HepG2 (cell line): ENCODE results near the gene SFT2D1. TPM values are rescaled to one million over a fixed set of nuclear protein-coding genes. Genes with fewer than 3 reads are reported as not detected.

Experiments
- ETV5 ChIP-seq: IDR thresholded peaks from 2 replicates; pipeline ENCODE4 v1.6.1; 2018; ENCODE audit warnings: missing biosample characterization, missing genetic modification reagents, inconsistent platforms, borderline replicate concordance
- HDAC1 ChIP-seq: sonication (generic); formaldehyde crosslinking; IDR thresholded peaks from 2 replicates; pipeline ENCODE4 v1.5.1; 2020; ENCODE audit warnings: mild to moderate bottlenecking, missing genetic modification reagents
- KDM5B ChIP-seq: sonication (generic); formaldehyde crosslinking; IDR thresholded peaks from 2 replicates; pipeline ENCODE4 v1.4.0; 2020; ENCODE audit warnings: missing genetic modification reagents, mild to moderate bottlenecking, borderline replicate concordance
- ZNF446 ChIP-seq: sonication (generic); formaldehyde crosslinking; IDR thresholded peaks from 2 replicates; pipeline ENCODE4 v1.5.0; 2020; ENCODE audit warnings: mild to moderate bottlenecking, missing genetic modification reagents
- ZNF569 ChIP-seq: sonication (generic); formaldehyde crosslinking; IDR thresholded peaks from 2 replicates; pipeline ENCODE4 v1.5.0; 2020; ENCODE audit warnings: mild to moderate bottlenecking, missing genetic modification reagents, moderate library complexity, borderline replicate concordance
- ZNF747 ChIP-seq: sonication (generic); formaldehyde crosslinking; IDR thresholded peaks from 2 replicates; pipeline ENCODE4 v1.8.1; 2023; ENCODE audit warnings: missing genetic modification reagents, mild to moderate bottlenecking, borderline replicate concordance
- ZNF788 ChIP-seq: sonication (generic); formaldehyde crosslinking; IDR thresholded peaks from 2 replicates; pipeline ENCODE4 v1.5.0; 2020; ENCODE audit warnings: mild to moderate bottlenecking, missing genetic modification reagents, borderline replicate concordance
- ZNF891 ChIP-seq: sonication (generic); formaldehyde crosslinking; IDR thresholded peaks from 2 replicates; pipeline ENCODE4 v1.5.0; 2020; ENCODE audit warnings: mild to moderate bottlenecking, missing genetic modification reagents
- ZSCAN29 ChIP-seq: sonication (generic); formaldehyde crosslinking; conservative IDR thresholded peaks from 2 replicates; pipeline ENCODE4 v1.4.0; 2020; ENCODE audit warnings: mild to moderate bottlenecking, missing genetic modification reagents
- polyA plus RNA-seq, 8 experiments: library from polyadenylated mRNA; depleted of rRNA in 3 of 8; stranded (reverse) in 7 of 8; unstranded in 1 of 8; fragments of >200 nt; fragmentation: Illumina TruSeq in 4 of 8; extraction: Trizol in 4 of 8; gene quantifications; 2 replicates each; pipeline versions ENCODE4 v1.2.1 to v1.2.3, GENCODE V29; 2011 to 2016; ENCODE audit warnings: low read depth in 4 of 8, missing spikeins in 1 of 8, mixed read lengths in 1 of 8; ENCODE audit not compliant: insufficient read depth in 1 of 8
- total RNA-seq, 5 experiments: library from RNA; depleted of rRNA; stranded (reverse); fragments of >200 nt; fragmentation: Illumina TruSeq; extraction: Trizol; gene quantifications; 2 replicates each; pipeline ENCODE4 v1.2.3, GENCODE V29; 2016; ENCODE audit warnings: low read depth in 1 of 5
- TF ChIP-seq, protein P1 (sequence below): sonication (generic); formaldehyde crosslinking; IDR thresholded peaks from 2 replicates; pipeline ENCODE4 v1.4.0; 2020; ENCODE audit warnings: missing genetic modification reagents
- TF ChIP-seq, protein P2 (sequence below): sonication (generic); formaldehyde crosslinking; IDR thresholded peaks from 2 replicates; pipeline ENCODE4 v1.4.0; 2020; ENCODE audit warnings: missing genetic modification reagents
- TF ChIP-seq, protein P3 (sequence below): IDR thresholded peaks from 2 replicates; pipeline ENCODE4 v1.6.1; 2016; ENCODE audit warnings: missing compliant biosample characterization, missing genetic modification reagents, borderline replicate concordance
- TF ChIP-seq, protein P4 (sequence below): sonication (generic); formaldehyde crosslinking; IDR thresholded peaks from 2 replicates; pipeline ENCODE4 v1.4.0; 2020; ENCODE audit warnings: missing genetic modification reagents, borderline replicate concordance
- TF ChIP-seq, protein P5 (sequence below): sonication (generic); formaldehyde crosslinking; IDR thresholded peaks from 2 replicates; pipeline ENCODE4 v1.5.0; 2020; ENCODE audit warnings: mild to moderate bottlenecking, missing genetic modification reagents, borderline replicate concordance

SFT2D1 gene
- total and polyA plus RNA-seq, 2 of the 13 experiments (the other 11 are each of a cell fraction or from before 2014, with no cell fraction given): 115 to 147 TPM

DNA sequence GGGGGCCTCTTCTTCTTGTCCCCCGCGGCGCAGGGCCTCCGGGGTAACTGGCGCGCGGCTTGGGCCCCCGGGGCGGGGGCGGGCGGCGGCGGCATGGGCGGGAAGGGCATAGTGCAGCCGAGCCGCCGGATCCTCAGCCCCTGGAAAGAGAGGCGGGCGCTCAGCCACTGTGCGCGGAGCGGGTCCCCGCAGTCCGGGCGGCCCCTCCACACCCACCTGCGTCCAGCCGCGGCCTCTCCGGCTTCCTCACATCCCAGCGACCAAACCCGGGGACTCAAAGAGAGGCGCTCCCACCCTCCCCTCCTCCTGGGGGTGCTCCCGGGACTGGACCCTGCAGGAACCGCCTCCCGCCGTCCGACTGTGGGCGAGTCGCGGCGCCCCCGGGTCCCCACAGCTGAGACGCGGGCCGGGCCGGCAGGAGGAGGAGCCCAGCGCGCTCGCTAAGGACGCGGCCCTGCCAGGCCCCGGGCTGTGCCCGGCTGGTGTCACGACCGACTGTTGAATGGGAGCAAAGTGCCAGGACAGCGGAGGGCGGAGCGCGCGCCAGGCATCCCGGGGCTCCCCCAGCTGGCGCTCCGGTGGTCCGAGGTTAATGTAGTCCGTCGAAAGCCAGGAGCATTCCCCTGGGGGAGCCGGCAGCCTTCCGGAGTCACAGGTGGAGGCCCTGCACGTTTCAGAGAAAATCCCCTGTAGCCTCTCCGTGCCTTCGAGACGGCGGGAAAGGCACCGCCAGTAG, 34.1 kb downstream of the SFT2D1 start, which contains the start of gene PRR18 (continued):
- TF ChIP-seq, protein P1, sequence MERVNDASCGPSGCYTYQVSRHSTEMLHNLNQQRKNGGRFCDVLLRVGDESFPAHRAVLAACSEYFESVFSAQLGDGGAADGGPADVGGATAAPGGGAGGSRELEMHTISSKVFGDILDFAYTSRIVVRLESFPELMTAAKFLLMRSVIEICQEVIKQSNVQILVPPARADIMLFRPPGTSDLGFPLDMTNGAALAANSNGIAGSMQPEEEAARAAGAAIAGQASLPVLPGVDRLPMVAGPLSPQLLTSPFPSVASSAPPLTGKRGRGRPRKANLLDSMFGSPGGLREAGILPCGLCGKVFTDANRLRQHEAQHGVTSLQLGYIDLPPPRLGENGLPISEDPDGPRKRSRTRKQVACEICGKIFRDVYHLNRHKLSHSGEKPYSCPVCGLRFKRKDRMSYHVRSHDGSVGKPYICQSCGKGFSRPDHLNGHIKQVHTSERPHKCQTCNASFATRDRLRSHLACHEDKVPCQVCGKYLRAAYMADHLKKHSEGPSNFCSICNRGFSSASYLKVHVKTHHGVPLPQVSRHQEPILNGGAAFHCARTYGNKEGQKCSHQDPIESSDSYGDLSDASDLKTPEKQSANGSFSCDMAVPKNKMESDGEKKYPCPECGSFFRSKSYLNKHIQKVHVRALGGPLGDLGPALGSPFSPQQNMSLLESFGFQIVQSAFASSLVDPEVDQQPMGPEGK (CRISPR knock-in tag): peak; percentile 62
- TF ChIP-seq HDAC1: peak; percentile 28; the same call in 1 of the 2 replicates
- TF ChIP-seq, protein P2, sequence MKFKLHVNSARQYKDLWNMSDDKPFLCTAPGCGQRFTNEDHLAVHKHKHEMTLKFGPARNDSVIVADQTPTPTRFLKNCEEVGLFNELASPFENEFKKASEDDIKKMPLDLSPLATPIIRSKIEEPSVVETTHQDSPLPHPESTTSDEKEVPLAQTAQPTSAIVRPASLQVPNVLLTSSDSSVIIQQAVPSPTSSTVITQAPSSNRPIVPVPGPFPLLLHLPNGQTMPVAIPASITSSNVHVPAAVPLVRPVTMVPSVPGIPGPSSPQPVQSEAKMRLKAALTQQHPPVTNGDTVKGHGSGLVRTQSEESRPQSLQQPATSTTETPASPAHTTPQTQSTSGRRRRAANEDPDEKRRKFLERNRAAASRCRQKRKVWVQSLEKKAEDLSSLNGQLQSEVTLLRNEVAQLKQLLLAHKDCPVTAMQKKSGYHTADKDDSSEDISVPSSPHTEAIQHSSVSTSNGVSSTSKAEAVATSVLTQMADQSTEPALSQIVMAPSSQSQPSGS (CRISPR knock-in tag): no peak
- TF ChIP-seq ZSCAN29: peak; percentile 66; the same call in 1 of the 2 replicates
- TF ChIP-seq, protein P3, sequence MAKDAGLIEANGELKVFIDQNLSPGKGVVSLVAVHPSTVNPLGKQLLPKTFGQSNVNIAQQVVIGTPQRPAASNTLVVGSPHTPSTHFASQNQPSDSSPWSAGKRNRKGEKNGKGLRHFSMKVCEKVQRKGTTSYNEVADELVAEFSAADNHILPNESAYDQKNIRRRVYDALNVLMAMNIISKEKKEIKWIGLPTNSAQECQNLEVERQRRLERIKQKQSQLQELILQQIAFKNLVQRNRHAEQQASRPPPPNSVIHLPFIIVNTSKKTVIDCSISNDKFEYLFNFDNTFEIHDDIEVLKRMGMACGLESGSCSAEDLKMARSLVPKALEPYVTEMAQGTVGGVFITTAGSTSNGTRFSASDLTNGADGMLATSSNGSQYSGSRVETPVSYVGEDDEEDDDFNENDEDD (CRISPR knock-in tag): 0 out of 2 replicates have a peak, but pooled peaks have one; percentile 3
- TF ChIP-seq, protein P4, sequence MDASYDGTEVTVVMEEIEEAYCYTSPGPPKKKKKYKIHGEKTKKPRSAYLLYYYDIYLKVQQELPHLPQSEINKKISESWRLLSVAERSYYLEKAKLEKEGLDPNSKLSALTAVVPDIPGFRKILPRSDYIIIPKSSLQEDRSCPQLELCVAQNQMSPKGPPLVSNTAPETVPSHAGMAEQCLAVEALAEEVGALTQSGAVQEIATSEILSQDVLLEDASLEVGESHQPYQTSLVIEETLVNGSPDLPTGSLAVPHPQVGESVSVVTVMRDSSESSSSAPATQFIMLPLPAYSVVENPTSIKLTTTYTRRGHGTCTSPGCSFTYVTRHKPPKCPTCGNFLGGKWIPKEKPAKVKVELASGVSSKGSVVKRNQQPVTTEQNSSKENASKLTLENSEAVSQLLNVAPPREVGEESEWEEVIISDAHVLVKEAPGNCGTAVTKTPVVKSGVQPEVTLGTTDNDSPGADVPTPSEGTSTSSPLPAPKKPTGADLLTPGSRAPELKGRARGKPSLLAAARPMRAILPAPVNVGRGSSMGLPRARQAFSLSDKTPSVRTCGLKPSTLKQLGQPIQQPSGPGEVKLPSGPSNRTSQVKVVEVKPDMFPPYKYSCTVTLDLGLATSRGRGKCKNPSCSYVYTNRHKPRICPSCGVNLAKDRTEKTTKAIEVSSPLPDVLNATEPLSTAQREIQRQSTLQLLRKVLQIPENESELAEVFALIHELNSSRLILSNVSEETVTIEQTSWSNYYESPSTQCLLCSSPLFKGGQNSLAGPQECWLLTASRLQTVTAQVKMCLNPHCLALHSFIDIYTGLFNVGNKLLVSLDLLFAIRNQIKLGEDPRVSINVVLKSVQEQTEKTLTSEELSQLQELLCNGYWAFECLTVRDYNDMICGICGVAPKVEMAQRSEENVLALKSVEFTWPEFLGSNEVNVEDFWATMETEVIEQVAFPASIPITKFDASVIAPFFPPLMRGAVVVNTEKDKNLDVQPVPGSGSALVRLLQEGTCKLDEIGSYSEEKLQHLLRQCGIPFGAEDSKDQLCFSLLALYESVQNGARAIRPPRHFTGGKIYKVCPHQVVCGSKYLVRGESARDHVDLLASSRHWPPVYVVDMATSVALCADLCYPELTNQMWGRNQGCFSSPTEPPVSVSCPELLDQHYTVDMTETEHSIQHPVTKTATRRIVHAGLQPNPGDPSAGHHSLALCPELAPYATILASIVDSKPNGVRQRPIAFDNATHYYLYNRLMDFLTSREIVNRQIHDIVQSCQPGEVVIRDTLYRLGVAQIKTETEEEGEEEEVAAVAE: no peak
- TF ChIP-seq ZNF747: peak; percentile 71
- TF ChIP-seq ZNF788 (CRISPR knock-in tag): 0 out of 2 replicates have a peak, but pooled peaks have one; percentile 45
- 0 out of 2 replicates have a peak, but pooled peaks have one; percentile 28 for TF ChIP-seq ETV5 (CRISPR knock-in tag)
- TF ChIP-seq ZNF446 (CRISPR knock-in tag): peak; percentile 70
- TF ChIP-seq ZNF569 (CRISPR knock-in tag): no peak
- TF ChIP-seq KDM5B (CRISPR knock-in tag): peak; percentile 75
- peak; percentile 75; the same call in 1 of the 2 replicates for TF ChIP-seq ZNF891 (CRISPR knock-in tag)
- TF ChIP-seq, protein P5, sequence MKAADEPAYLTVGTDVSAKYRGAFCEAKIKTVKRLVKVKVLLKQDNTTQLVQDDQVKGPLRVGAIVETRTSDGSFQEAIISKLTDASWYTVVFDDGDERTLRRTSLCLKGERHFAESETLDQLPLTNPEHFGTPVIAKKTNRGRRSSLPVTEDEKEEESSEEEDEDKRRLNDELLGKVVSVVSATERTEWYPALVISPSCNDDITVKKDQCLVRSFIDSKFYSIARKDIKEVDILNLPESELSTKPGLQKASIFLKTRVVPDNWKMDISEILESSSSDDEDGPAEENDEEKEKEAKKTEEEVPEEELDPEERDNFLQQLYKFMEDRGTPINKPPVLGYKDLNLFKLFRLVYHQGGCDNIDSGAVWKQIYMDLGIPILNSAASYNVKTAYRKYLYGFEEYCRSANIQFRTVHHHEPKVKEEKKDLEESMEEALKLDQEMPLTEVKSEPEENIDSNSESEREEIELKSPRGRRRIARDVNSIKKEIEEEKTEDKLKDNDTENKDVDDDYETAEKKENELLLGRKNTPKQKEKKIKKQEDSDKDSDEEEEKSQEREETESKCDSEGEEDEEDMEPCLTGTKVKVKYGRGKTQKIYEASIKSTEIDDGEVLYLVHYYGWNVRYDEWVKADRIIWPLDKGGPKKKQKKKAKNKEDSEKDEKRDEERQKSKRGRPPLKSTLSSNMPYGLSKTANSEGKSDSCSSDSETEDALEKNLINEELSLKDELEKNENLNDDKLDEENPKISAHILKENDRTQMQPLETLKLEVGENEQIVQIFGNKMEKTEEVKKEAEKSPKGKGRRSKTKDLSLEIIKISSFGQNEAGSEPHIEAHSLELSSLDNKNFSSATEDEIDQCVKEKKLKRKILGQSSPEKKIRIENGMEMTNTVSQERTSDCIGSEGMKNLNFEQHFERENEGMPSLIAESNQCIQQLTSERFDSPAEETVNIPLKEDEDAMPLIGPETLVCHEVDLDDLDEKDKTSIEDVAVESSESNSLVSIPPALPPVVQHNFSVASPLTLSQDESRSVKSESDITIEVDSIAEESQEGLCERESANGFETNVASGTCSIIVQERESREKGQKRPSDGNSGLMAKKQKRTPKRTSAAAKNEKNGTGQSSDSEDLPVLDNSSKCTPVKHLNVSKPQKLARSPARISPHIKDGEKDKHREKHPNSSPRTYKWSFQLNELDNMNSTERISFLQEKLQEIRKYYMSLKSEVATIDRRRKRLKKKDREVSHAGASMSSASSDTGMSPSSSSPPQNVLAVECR (CRISPR knock-in tag): peak; percentile 54; the same call in 1 of the 2 replicates
